ENCODE measurements around the gene NUP62.

The NUP62 gene

GRCh38 chr19:49871349-49871985, 57.8 kb downstream of the NUP62 start:
- Mint-ChIP-seq H3K4me3 (no peak overlapping the region), H3K27me3 (no peaks in the 10 kb centered on the region), H3K27ac (no peak overlapping the region), H3K9me3 (no peaks in the 10 kb centered on the region), H3K36me3 (no peaks in the 10 kb centered on the region), H3K4me1 (peaks cover 16% of the 10 kb centered on the region)
- no peak for DNase-seq (ENCODE audit: low spot score in 2 of 2)
- no peak for ATAC-seq (ENCODE audit: low read depth)

GRCh38 chr19:49870309-49870901, 58.9 kb downstream of the NUP62 start:
- peaks cover 19% of the 10 kb centered on the region for H3K4me1 Mint-ChIP-seq
- H3K4me3 Mint-ChIP-seq: peak overlapping the region; percentile 34
- H3K9me3 Mint-ChIP-seq: no peaks in the 10 kb centered on the region
- H3K27me3 Mint-ChIP-seq: no peaks in the 10 kb centered on the region
- no peaks in the 10 kb centered on the region for H3K36me3 Mint-ChIP-seq
- DNase-seq (ENCODE audit: low spot score in 2 of 2) (no peak), ATAC-seq (ENCODE audit: low read depth) (no peak)
- no peak overlapping the region for H3K27ac Mint-ChIP-seq

GRCh38 chr19:49869484-49870308, 59.6 kb downstream of the NUP62 start:
- Mint-ChIP-seq H3K4me1 (peaks cover 17% of the 10 kb centered on the region), H3K36me3 (peaks cover 2% of the 10 kb centered on the region), H3K27ac (no peak overlapping the region), H3K4me3 (no peak overlapping the region), H3K9me3 (no peaks in the 10 kb centered on the region), H3K27me3 (no peaks in the 10 kb centered on the region)
- peak; percentile 72 for ATAC-seq (ENCODE audit: low read depth)
- peak; percentile 88 for DNase-seq (ENCODE audit: low spot score in 2 of 2)

- DNase-seq (ENCODE audit: low spot score in 2 of 2) (no peak), ATAC-seq (ENCODE audit: low read depth) (peak; percentile 0)
- Mint-ChIP-seq H3K36me3 (peaks cover 2% of the 10 kb centered on the region), H3K4me3 (no peak overlapping the region), H3K9me3 (no peaks in the 10 kb centered on the region), H3K4me1 (peaks cover 17% of the 10 kb centered on the region), H3K27ac (no peak overlapping the region), H3K27me3 (no peaks in the 10 kb centered on the region)
Measured at GRCh38 chr19:49869009-49869483, 60.3 kb downstream of the NUP62 start.

GRCh38 chr19:49866933-49867782, 62.1 kb downstream of the NUP62 start, which contains the start of gene PNKP:
TSS of gene PNKP (minus strand) at chr19:49867576. CDS start at chr19:49867204, 372 bp downstream.
- peak within 1 kb of the TSS; percentile 98 for H3K27ac Mint-ChIP-seq
- peaks cover 6% of the 10 kb centered on the region for H3K36me3 Mint-ChIP-seq
- peak; percentile 84 to 87 for DNase-seq (ENCODE audit: low spot score in 2 of 2)
- peaks cover 22% of the 10 kb centered on the region for H3K4me1 Mint-ChIP-seq
- no peak within 1 kb of the TSS for H3K4me3 Mint-ChIP-seq
- ATAC-seq (ENCODE audit: low read depth): peak; percentile 53
- H3K9me3 Mint-ChIP-seq: no peaks in the 10 kb centered on the region
- no peaks in the 10 kb centered on the region for H3K27me3 Mint-ChIP-seq

- Mint-ChIP-seq H3K4me1 (peaks cover 19% of the 10 kb centered on the region), H3K27me3 (no peaks in the 10 kb centered on the region), H3K4me3 (no peak overlapping the region), H3K9me3 (no peaks in the 10 kb centered on the region), H3K36me3 (peaks cover 11% of the 10 kb centered on the region), H3K27ac (no peak overlapping the region)
- DNase-seq (ENCODE audit: low spot score in 2 of 2): no peak
- no peak for ATAC-seq (ENCODE audit: low read depth)
Measured at GRCh38 chr19:49864890-49865289, 64.4 kb downstream of the NUP62 start.

GRCh38 chr19:49863935-49864320, 65.4 kb downstream of the NUP62 start:
- no peak for DNase-seq (ENCODE audit: low spot score in 2 of 2)
- H3K9me3 Mint-ChIP-seq: no peaks in the 10 kb centered on the region
- no peak overlapping the region for H3K4me3 Mint-ChIP-seq
- H3K36me3 Mint-ChIP-seq: peaks cover 11% of the 10 kb centered on the region
- H3K4me1 Mint-ChIP-seq: peaks cover 19% of the 10 kb centered on the region
- ATAC-seq (ENCODE audit: low read depth): no peak
- no peaks in the 10 kb centered on the region for H3K27me3 Mint-ChIP-seq
- peak overlapping the region; percentile 17 for H3K27ac Mint-ChIP-seq

GRCh38 chr19:49863254-49863934, 65.9 kb downstream of the NUP62 start:
- no peaks in the 10 kb centered on the region for H3K27me3 Mint-ChIP-seq
- ATAC-seq (ENCODE audit: low read depth) (no peak), DNase-seq (ENCODE audit: low spot score in 2 of 2) (no peak)
- H3K36me3 Mint-ChIP-seq: peaks cover 11% of the 10 kb centered on the region
- peak overlapping the region; percentile 17 for H3K27ac Mint-ChIP-seq
- peaks cover 19% of the 10 kb centered on the region for H3K4me1 Mint-ChIP-seq
- no peak overlapping the region for H3K4me3 Mint-ChIP-seq
- H3K9me3 Mint-ChIP-seq: no peaks in the 10 kb centered on the region

GRCh38 chr19:49862391-49863253, 66.7 kb downstream of the NUP62 start:
- Mint-ChIP-seq H3K27me3 (no peaks in the 10 kb centered on the region), H3K4me3 (no peak overlapping the region), H3K27ac (no peak overlapping the region), H3K4me1 (peaks cover 18% of the 10 kb centered on the region), H3K9me3 (no peaks in the 10 kb centered on the region), H3K36me3 (peaks cover 11% of the 10 kb centered on the region)
- no peak for ATAC-seq (ENCODE audit: low read depth)
- DNase-seq (ENCODE audit: low spot score in 2 of 2): no peak

- DNase-seq (ENCODE audit: low spot score in 2 of 2) (no peak), ATAC-seq (ENCODE audit: low read depth) (no peak)
- Mint-ChIP-seq H3K27me3 (no peaks in the 10 kb centered on the region), H3K4me3 (no peak overlapping the region), H3K9me3 (no peaks in the 10 kb centered on the region), H3K27ac (no peak overlapping the region), H3K4me1 (peaks cover 15% of the 10 kb centered on the region), H3K36me3 (peaks cover 11% of the 10 kb centered on the region)
Measured at GRCh38 chr19:49861541-49862378, 67.5 kb downstream of the NUP62 start.

- H3K9me3 Mint-ChIP-seq: no peaks in the 10 kb centered on the region
- H3K27me3 Mint-ChIP-seq: no peaks in the 10 kb centered on the region
- H3K27ac Mint-ChIP-seq: no peak overlapping the region
- DNase-seq (ENCODE audit: low spot score in 2 of 2): no peak
- H3K4me1 Mint-ChIP-seq: peaks cover 9% of the 10 kb centered on the region
- no peak for ATAC-seq (ENCODE audit: low read depth)
- H3K4me3 Mint-ChIP-seq: no peak overlapping the region
- H3K36me3 Mint-ChIP-seq: peaks cover 12% of the 10 kb centered on the region
Measured at GRCh38 chr19:49861107-49861506, 68.2 kb downstream of the NUP62 start.
